Femur (tissue), 1 donor: Measurements from ENCODE around the gene NOS1AP.
"Not testable (repeated sequence)": the region's sequence is repeated elsewhere in the genome, so short reads cannot be mapped to it uniquely, and the experiment has no call there.

Experiments used
- DNase-seq: peaks from one replicate; pipeline ENCODE4 v3.0.0-alpha.2; 2017

Gene NOS1AP

DNA sequence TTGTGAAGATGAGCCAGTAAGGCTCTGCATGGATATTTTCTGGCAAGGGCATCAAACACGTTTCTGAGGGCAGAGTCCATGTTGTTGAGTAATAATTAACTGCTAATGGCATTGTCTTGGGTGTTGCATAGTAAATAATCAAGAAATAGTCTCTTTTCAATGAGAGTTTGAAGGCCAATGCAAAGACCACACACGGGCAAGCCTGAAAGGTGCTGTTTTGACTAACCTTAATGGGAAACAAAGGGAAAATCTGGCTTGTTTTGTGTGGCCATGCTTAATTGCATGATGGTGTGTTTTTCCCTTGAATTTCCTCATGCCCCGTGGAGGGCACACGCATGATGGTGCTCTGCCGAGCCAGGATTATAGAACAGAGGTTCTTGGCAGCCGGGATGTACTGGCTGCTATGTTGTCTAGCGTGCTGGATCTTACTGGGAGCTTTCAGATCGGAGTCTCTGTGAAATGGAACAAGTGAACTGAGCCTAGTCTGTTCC lies 127.6 kb downstream of the NOS1AP start:
- no peak for DNase-seq

DNA sequence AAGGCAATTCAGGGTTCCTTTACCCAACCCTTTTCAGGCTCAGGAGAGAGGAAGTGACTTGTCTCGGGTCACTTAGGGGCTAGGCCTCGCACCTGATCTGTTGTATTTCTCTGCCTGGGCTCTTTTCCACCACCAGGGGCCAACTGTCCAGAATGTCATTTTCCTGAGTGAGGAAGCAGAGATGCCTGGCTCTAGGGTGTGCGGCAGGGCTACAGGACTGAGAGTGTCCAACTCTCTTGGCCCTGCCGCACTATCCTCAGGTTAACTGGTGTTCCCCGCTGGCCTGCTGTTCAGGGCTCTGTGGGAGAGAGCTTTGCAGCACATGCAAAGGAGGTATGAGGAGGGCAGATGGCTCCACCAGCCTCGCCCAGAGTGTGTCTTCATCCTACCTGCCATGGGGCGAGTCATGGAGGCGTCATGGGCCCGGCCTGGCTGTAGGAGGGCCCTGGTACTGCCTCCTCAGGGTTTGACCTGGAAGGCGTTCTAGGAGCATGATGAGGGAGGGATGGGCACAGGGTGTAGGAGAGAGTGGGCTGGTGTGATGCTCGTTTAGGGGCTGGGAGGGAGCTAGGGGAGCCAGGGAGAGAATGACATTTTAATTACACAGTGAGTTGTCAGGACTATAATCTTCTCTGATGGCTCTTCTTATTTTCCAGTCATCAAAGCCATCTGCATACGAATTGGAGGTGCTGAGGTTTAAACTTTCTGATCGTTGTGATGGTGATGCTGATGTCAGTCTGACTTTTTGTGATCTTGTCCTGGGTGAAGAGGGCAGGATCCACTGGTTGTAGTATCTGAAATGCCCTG lies 128.3 kb downstream of the NOS1AP start:
- DNase-seq: no peak

DNA sequence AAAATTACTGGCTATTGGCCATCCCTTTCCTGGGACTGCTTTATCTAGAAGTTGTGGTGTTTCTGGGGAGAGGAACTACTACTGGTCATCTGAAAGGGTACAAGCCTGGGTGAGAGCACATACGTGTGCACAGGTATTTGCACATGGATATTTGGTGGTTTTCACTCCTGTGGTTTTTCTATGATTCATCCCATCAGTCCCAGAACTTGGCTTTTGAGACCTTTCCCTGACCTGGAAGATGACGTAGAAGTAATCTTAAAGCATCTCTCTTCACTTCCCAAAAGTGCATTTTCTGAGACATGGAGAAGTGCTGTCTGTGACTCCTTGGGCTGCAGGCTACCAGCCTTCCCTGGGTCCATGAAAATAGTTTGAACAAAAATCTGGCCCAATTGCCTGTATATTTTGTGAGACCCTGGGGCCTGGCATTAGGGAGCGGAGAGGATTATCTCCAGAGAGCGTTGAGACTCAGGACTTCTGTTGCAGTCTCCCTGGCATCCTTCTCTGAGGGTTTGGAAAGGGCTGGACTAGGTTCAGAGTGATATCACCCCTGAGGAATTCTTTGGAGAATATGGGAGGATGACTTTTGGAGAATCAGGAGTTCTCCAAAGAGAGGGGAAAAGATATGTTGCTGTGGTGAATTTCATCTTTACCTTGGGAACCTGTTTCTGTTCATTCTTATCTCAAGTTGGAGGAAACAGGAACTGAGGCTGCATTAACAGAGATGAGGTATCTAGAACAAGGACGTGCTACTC lies 130.8 kb downstream of the NOS1AP start:
- DNase-seq: no peak

DNA sequence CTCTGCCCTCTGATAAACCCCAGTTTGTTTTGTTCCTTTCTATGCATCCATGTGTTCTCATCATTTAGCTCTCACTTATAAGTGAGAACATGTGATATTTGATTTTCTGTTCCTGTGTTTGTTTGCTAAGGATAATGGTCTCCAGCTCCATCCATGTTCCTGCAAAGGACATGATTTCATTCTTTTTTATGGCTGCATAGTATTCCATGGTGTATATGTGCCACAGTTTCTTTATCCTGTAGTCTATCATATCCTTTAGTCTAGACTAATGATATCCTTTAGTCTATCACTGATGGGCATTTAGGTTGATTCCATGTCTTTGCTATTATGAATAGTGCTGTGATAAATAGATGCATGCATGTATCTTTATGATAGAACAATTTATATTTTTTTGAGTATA lies 131.6 kb downstream of the NOS1AP start:
- DNase-seq: not testable (repeated sequence)

DNA sequence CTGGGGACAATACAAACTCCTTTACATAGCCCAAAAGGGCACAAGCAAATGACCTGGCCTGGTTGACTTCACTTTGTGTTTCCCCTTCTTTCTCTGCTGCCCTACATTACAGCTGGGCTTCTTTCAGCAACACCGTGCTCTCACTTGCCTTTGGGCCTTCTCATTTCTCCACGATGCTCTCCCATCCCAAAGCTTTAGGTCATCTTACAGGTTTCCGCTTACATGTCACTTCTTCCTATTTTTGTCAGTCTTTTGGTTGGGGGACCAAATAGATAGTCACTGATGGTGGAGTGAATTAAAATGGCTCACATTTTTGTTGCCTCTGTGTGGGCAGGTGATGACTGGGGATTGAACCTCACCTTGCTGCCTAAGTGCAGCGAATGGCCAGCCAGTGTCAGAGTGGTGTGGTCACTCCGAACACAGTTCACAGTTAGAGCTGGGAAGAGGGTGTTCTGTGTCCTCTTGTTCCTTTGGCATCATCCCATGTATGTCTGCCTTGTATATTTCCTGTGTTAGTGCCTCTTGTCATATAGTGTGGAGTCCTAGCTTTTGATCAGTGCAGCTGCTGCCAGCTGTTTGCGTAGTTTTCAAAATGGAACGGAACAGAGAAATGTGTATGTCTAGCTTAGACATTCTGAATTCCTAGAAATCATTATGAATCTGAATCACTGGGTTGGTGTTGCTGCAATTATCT lies 134.8 kb downstream of the NOS1AP start:
- DNase-seq: no peak

DNA sequence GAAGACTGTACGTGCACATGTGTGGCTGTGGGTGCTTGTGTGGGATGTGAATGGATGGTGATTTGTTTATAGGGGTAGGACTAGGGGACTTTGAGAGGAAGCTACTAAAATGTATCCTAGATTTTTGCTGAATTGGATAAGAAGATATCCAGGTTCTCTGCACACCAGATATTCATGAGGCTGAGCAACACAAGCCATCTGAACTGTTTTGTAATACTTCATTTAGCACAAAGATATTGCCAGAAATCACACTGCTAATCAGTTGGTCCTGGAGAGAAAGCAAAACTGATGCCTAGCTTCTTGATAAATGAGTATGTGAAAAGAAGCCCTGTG lies 135.3 kb downstream of the NOS1AP start:
- no peak for DNase-seq

DNA sequence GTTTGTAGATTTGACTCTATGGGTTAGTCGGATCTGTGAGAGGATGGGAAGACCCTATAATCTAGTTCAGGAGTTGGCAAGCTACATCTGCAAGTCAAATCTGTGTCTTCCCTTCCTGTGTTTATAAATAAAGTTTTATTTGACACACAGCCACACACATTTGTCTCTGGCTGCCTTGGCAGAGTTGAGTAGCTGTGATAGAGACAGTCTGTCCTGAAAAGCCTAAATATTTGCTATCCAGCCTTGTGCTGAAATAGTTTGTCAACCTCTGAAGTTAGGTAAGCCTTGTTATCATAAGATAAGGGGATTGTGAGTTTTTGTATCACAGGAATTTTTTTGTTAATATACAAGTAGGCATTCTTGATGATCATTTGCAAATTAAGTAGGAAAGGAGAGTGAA lies 136.8 kb downstream of the NOS1AP start:
- no peak for DNase-seq

DNA sequence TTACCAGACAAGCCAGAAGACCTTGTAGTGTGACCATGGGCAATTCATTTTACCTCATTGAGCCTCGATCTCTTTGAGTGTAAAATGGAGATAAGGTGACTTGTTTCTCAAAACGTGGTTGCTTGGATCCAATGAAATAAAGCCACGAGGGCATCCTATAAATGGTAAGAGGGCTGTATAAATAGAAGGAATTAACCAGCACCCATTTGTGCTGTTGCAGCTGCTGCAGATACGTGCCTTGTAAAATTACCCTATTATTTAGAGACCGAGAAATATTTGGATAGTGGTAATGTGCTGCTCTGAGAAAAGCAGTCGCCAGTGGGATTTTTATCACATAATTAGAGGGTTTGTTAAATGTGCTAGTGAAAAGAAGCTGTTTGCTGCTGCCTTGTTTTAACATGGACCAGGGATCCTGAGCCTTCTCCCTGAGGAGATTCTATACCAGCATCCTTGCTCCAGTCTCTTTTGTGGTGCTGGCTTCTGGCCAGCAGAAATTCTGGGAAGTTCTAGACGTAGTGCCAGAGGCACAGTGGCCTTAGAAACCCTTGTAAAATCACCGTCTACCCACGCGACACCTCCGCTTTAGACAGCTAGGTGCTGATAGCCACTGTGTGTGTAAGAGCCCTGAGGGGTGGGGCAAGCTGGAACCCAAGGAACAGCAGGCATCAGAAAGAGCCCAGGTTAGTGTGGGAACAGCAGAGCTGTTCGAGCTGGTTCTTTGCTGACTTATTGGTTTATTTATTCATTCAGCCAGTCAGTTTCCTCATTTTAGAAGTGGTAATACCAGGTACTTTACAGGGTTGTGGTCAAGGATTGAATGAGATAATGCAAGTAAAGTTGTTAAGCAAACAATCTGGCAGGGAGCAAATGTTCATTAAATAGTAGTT lies 137.5 kb downstream of the NOS1AP start:
- DNase-seq: no peak

DNA sequence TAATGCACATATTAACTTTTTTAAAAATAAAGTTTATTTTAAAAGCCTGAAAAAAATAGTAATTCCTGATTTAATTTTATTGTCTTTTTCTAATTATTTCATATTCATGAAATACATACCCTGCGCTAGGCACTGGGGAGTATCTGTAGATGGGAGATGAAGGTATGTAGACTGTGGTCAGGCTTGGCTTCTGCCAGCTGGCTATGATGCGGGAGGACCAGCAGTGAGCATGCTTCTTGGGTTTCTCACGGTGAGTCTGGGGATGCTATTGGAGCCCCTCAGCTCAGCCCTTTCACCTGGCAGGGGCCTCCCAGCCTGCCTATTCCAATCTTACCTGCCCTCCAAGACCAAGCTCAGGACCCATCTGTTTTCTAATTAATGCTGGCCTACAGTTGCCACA lies 138.4 kb downstream of the NOS1AP start:
- no peak for DNase-seq

DNA sequence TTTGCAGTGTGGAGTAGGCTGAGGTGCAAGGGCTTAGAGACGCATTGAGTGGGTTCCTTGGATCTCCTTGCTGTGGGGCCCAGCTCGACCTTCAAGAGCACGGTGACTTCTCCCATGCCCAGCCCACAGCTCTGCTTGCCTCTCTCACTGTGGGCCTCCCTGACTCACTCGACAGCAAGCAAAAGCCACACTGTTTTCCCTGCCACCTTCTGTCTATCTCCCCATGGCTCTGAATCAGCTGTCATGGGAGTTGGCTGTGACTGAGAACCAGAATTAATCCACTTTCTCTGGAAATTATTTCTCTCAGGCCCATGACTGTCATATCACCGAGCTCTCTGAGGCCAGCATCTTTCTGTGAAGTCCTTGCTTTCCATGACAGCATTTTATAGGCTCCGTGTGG lies 140.7 kb downstream of the NOS1AP start:
- no peak for DNase-seq

DNA sequence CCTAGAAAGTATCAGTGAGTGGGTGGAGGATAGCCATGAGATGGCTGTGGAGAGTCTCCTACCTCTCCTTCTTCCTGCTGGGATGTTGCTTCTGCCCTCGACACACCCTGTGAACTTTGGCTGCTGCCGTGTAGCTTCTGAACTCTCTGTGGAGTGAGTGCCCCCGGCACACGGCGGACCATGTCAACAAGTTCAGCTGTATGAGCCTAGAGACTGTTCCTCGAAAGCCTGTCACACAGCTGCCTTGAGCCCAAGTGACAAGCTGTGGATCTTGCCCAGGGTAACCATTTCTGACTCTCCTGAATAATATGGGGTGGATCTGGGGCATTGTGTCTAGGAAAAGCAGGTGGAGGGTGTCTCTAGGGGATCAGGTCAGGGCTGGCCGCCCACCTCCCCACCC lies 143.2 kb downstream of the NOS1AP start:
- DNase-seq: no peak

DNA sequence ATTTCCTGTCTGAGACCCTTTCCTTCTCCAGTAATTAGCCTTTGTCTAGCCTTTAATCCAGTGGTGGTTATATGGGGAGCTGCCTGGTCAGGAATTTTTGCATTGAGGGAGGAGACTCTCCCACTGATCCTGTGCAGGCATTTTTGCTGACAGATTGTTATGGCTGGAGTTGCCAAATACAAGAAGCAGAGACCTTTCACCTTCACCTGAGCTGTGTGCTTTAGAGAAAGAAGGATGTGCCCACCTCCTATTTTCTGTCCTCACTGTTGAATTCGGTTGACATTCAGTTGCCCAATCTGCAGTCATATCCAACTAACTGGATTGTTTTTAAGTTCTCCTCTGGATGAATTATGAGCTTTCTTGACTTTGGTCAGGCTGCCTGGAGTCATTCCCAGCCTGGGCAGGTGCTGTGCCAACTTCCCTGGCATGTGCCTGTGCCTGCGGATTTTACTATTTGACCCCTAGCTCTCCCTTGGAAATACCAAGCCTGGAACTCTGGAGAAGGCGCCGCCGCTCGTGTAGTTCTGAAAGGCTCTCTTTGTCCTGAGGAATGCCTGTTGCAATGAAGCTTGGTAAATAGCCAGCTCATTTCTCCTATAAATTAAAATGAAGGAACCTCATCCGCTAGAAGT lies 143.9 kb downstream of the NOS1AP start:
- peak; percentile 82 for DNase-seq

DNA sequence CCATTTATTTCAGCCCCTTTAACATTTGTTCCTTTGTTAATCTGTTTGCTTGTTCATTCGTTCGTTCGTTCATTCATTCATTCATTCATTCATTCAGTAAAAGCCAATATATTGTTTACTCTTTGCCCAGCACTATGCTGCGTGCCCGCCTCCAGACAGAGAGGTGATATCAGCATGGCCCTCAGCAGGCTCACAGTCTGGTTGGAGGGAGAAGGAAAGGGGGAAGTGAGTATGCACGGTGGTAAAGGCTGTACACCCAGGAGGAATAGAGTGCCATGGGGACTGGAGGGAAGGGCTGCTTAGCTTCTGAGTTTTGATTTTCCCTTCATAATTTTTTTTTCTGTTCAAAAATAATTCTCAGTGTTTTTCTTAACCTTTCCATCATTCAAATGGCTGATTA lies 144.7 kb downstream of the NOS1AP start:
- DNase-seq: no peak

DNA sequence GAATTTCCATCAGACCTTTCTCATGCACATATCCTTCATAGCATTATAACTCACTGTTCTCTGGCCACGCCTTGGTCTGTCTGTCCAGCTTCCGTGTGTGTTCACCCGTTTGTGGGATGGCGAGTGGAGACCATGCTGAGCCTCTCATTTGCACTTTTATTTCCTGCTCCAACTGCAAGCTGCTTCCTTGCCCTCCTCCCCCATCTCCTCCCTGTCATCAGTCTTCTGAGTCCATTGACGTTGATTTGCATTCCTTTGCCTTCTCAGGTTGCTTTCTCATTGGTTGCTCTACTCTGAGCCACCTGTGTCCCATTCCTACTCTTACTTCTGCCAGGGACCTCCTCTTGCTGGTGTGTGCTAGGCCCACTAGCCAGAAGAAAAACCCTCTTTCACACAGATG lies 146.4 kb downstream of the NOS1AP start:
- no peak for DNase-seq

DNA sequence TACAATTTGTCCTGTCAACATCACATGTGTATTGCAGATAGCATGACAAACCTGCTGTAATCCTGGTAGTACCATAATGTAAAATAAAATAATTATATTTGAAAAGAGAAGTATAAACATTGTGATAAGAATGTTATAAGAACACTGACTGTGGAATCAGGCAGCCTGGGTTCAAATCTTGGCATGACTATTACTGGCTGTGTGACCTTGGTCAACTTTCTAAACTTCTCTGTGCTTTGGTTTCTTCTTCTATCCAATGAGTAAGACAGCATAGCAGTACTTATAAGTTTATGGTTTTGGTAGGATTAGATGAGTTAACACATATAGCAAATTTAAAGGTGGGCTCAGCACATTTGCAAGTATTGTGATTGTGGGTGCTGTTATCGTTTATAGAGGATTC lies 147.1 kb downstream of the NOS1AP start:
- DNase-seq: no peak

DNA sequence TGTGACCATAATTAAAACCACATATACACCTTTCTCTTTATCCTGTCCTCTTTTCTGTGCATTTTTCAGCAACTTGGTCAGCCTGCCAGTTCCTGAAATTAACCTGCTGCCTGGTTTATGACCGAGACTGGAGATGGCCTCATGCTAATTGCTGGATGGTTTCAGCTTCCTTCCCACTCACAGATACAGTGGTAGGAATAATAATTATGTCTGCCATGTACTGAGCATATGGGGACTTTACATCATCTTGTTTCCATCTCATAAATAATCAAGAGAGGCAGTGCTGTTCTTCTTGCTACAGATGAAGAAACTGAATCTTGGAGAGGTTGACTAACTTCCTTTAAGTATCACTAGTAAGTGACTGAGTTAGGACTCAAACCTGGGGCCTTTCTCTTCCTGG lies 148.2 kb downstream of the NOS1AP start:
- no peak for DNase-seq

DNA sequence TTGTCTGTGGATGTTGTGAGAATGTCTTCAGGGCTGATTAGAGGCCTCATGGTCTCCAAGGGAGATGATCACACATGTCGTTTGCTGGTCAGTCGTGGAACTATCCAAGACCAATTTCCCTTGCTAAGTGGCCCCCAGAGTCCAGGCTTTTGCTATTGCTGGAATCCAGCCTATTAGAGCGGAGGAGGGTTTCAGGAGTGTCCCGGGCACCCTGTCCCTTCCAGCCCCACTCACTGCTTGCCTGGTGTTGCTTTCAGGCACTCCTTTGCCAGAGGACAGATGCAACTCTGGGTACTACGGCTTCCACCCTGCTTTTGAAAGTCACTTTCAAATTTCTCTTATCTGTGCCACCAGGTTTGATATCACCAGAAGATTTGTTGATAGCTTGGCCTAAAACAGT lies 149.1 kb downstream of the NOS1AP start:
- no peak for DNase-seq

DNA sequence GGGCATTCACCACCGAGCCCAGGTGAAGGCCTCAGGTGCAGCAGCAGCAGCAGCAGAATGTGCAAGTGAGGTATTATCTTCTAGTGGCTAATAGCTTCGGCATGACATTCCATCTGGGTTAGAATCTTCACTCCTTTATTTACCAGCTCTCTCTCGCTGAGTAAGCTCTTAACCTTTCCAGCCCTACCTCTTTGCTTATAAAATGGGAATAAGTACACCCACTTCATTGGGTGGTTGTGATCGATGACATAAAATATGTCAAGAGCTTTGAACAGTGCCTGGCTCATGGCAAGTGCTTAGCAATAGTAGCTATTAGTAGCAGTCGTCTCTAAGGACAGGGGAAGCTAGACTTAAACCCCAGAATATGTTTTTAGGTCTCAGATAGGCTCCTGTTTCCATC lies 149.5 kb downstream of the NOS1AP start:
- no peak for DNase-seq

DNA sequence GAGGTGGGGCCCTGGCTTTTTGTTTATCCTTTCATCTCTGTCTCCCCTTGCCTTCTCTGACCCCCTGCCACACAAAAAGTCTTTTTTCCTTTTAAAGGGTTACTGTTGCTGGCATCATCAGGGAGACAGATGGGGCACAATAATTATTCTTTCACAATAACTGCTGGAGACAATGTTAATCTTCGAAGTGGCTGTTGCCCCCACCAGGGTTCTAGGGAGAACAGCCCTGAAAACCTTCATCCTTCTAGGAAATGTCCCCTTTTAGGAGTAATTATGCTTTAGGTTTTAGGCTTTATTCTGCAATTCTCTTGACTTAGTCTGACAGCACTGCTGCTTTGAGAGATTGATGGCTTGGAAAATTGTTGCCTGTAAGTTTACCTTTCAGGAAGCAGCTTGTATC lies 150.0 kb downstream of the NOS1AP start:
- DNase-seq: no peak

DNA sequence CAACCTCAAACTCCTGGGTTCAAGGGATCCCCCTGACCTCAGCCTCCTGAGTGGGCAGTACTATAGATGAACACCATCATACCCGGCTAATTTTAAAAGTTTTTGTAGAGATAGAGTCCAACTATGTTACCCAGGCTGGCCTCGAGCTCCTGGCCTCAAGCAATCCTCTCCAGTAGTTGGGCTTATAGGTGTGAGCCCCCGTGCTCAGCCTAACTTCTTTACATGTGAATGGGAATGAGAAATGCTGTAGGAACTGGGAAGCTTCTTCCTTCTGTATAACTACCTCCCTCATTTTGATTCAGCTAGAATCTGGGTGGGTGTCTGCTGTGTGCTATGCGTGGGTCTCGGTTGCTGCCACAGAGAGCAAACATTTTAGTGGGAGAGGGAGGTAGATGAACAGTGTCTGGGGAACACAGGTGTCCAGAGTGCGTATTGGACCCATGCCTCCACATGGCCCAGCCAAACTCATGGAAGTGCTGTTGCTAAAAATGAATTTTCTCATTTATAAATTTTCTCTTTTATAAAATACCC lies 150.6 kb downstream of the NOS1AP start:
- no peak for DNase-seq

DNA sequence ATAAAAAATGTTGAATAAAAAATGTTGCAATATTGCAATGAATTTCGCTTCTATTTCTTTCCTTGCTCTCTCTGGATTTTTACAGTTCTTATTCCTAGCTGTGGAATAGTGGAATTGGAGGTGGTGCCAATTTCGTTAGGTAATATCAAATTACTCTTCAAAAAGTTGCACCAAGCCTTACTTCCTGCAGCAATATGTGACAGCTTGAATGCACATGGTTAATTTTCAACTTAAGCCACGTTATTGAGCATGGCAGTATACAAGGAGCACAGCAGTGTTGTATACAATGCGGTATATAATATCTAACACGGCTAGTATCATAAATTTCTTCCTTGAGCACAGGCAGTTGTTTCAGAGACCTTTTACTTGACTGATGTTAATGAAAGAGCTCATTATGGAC lies 152.5 kb downstream of the NOS1AP start:
- DNase-seq: no peak

DNA sequence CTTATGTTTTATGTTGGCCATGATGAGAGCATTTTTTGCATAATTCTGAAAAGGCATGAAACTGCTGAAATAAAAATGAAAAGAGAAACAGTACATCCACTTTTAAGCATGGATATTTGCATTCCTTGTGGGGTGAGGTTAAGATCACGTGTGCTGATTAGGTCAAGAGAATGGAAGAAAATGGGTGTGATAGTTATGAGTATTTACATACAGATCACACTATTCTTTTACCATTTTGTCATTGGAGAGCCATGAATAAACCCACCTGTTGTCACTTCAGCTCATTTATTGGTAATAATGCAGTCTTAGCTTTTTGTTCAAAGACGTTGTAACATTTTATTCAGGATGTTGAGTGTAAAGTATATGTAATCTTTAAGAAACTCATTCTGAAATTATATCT lies 153.2 kb downstream of the NOS1AP start:
- DNase-seq: no peak
